CD14-positive monocyte (primary cell): ENCODE results near the gene SUCLG2. TPM values are rescaled to one million over a fixed set of nuclear protein-coding genes. Genes with fewer than 3 reads are reported as not detected.

ENCODE experiments used
- DNase-seq, 3 donors: peaks; one replicate each; pipeline ENCODE4 v3.0.0-alpha.2; 2011 to 2022
- H2AFZ ChIP-seq: 2 replicates; pipeline ENCODE4 v1.6.0; 2012; ENCODE audit warnings: mild to moderate bottlenecking, low read depth, low read length, inconsistent platforms; ENCODE audit not compliant: insufficient read depth, poor library complexity, severe bottlenecking
- H3K27ac ChIP-seq, 2 donors: 1 replicate in 1 of 2; 2 replicates in 1 of 2; pipeline ENCODE4 v1.5.1; 2012 to 2013; ENCODE audit warnings: low read length in 2 of 2, control low read depth in 1 of 2, inconsistent platforms in 1 of 2, low read depth in 1 of 2, mild to moderate bottlenecking in 1 of 2
- H3K27me3 ChIP-seq, 2 donors: one replicate each; pipeline versions ENCODE4 v1.6.0 to v1.6.1; 2011 to 2013; ENCODE audit warnings: low read length in 2 of 2; ENCODE audit not compliant: control insufficient read depth in 2 of 2, insufficient read depth in 2 of 2
- H3K36me3 ChIP-seq, 2 donors: replicated peaks in 1 of 2; 1 replicate in 1 of 2; 2 replicates in 1 of 2; pipeline versions ENCODE4 v1.5.1 to v1.6.1; 2012 to 2013; ENCODE audit warnings: low read length in 2 of 2, control low read depth in 1 of 2, inconsistent platforms in 1 of 2, mild to moderate bottlenecking in 1 of 2; ENCODE audit not compliant: insufficient read depth in 2 of 2, control insufficient read depth in 1 of 2
- H3K4me1 ChIP-seq, 2 donors: 1 replicate in 1 of 2; 2 replicates in 1 of 2; pipeline versions ENCODE4 v1.5.1 to v1.6.1; 2012 to 2013; ENCODE audit warnings: low read length in 2 of 2, control low read depth in 1 of 2, inconsistent platforms in 1 of 2, mild to moderate bottlenecking in 1 of 2, moderate library complexity in 1 of 2; ENCODE audit not compliant: insufficient read depth in 2 of 2, control insufficient read depth in 1 of 2
- H3K4me2 ChIP-seq: replicated peaks from 2 replicates; pipeline ENCODE3; 2012; ENCODE audit warnings: low read length, moderate library complexity, mild to moderate bottlenecking; ENCODE audit not compliant: poor library complexity, severe bottlenecking; ENCODE audit errors: extremely low read depth
- H3K4me3 ChIP-seq, 3 experiments: fragments of 200-600 bp in 1 of 3; sonication (generic) in 1 of 3; replicated peaks in 1 of 3; 1 replicate in 2 of 3; 2 replicates in 1 of 3; pipeline ENCODE4 v1.5.1; 2011 to 2013; ENCODE audit warnings: low read length in 3 of 3, mild to moderate bottlenecking in 3 of 3, control low read depth in 2 of 3, low read depth in 2 of 3, inconsistent platforms in 1 of 3, moderate library complexity in 1 of 3
- H3K79me2 ChIP-seq: 2 replicates; pipeline ENCODE4 v1.6.0; 2012; ENCODE audit warnings: mild to moderate bottlenecking, control low read depth, inconsistent platforms, low read length, moderate library complexity; ENCODE audit not compliant: insufficient read depth
- H3K9ac ChIP-seq: 2 replicates; pipeline ENCODE4 v1.6.0; 2017; ENCODE audit warnings: low read length, mild to moderate bottlenecking; ENCODE audit not compliant: insufficient read depth, poor library complexity, severe bottlenecking
- H3K9me3 ChIP-seq, 2 donors: replicated peaks in 1 of 2; 1 replicate in 1 of 2; 2 replicates in 1 of 2; pipeline versions ENCODE4 v1.5.1 to v1.6.1; 2012 to 2013; ENCODE audit warnings: low read length in 2 of 2, control low read depth in 1 of 2; ENCODE audit not compliant: control insufficient read depth in 1 of 2, insufficient read depth in 1 of 2
- H4K20me1 ChIP-seq: 2 replicates; pipeline ENCODE4 v1.6.0; 2012; ENCODE audit warnings: mild to moderate bottlenecking, low read length, control low read depth, moderate library complexity; ENCODE audit not compliant: insufficient read depth
- H3K27ac Mint-ChIP-seq, 7 donors: one replicate each; pipeline ENCODE4 v1.8.0; 2020; ENCODE audit warnings: mild to moderate bottlenecking in 7 of 7, mixed read lengths in 7 of 7, moderate library complexity in 6 of 7, inconsistent platforms in 2 of 7
- H3K27me3 Mint-ChIP-seq, 3 donors: one replicate each; pipeline ENCODE4 v1.8.0; 2021 to 2022; ENCODE audit warnings: low read depth in 3 of 3, mild to moderate bottlenecking in 3 of 3, mixed read lengths in 3 of 3, moderate library complexity in 3 of 3, inconsistent platforms in 1 of 3
- H3K36me3 Mint-ChIP-seq, 2 donors: one replicate each; pipeline ENCODE4 v1.8.0; 2020; ENCODE audit warnings: mixed read lengths in 2 of 2, inconsistent platforms in 1 of 2, mild to moderate bottlenecking in 1 of 2
- H3K4me1 Mint-ChIP-seq: one replicate; pipeline ENCODE4 v1.8.0; 2020; ENCODE audit warnings: mild to moderate bottlenecking, mixed read lengths
- H3K4me3 Mint-ChIP-seq, 2 donors: one replicate each; pipeline ENCODE4 v1.8.0; 2020; ENCODE audit warnings: mild to moderate bottlenecking in 2 of 2, mixed read lengths in 2 of 2, moderate library complexity in 1 of 2
- H3K9me3 Mint-ChIP-seq, 7 donors: one replicate each; pipeline ENCODE4 v1.8.0; 2020 to 2022; ENCODE audit warnings: mixed read lengths in 7 of 7, mild to moderate bottlenecking in 6 of 7, moderate library complexity in 6 of 7, inconsistent platforms in 2 of 7
- CTCF ChIP-seq: fragments of 200-600 bp; IDR thresholded peaks from one replicate; pipeline ENCODE4 v1.8.0; 2022; ENCODE audit warnings: antibody characterized with exemption, mild to moderate bottlenecking
- WGBS: methylation state at CpG from one replicate; pipeline ENCODE4 v1.1.5; 2013; ENCODE audit warnings: missing lambda C conversion rate; ENCODE audit not compliant: insufficient coverage; 5-methylcytosine and 5-hydroxymethylcytosine counted together
- intact Hi-C, 2 donors: fragments of 100-400 bp; cut with micrococcal nuclease; formaldehyde crosslinking; loops; one replicate each; pipeline versions ENCODE4 v1.15.0 to v1.15.1; 2023
- polyA plus RNA-seq, 3 donors: library from polyadenylated mRNA; depleted of rRNA in 1 of 3; unstranded in 2 of 3; stranded (reverse) in 1 of 3; fragments of 300-500 nt in 2 of 3; fragments of >200 nt in 1 of 3; fragmentation: Illumina TruSeq in 2 of 3; gene quantifications; 1 replicate in 2 of 3; 2 replicates in 1 of 3; pipeline ENCODE4 v1.2.3, GENCODE V29; 2012 to 2021

Gene SUCLG2
- polyA plus RNA-seq, 3 donors, result 10.8 to 37.5 (median 32.9) TPM

- H3K9ac ChIP-seq, result no peak overlapping the region
- H3K4me1 ChIP-seq, result no peaks in the 10 kb centered on the region
- Mint-ChIP-seq H3K27ac (no peak overlapping the region), H3K9me3 (no peaks in the 10 kb centered on the region), H3K4me3 (no peak overlapping the region), H3K36me3 (peaks cover 30 to 36% of the 10 kb centered on the region in 2 donors), H3K27me3 (peaks cover 0 to 1% (median 0%) of the 10 kb centered on the region in 3 donors), H3K4me1 (no peaks in the 10 kb centered on the region)
- WGBS, result no CpG with 5 or more reads among the region's 4 CpGs
- no peak overlapping the region for H3K4me3 ChIP-seq
- intact Hi-C loops, result no loop called here
- DNase-seq, result no peak
- no peak overlapping the region for H2AFZ ChIP-seq
- H3K79me2 ChIP-seq, result no peaks in the 10 kb centered on the region
- H3K4me2 ChIP-seq, result no peak overlapping the region
- no peak for TF ChIP-seq CTCF
- H3K9me3 ChIP-seq, result no peaks in the 10 kb centered on the region
- peaks cover 3 to 30% of the 10 kb centered on the region in 2 donors for H3K36me3 ChIP-seq
- peaks cover 76% of the 10 kb centered on the region for H4K20me1 ChIP-seq
- H3K27me3 ChIP-seq, result no peaks in the 10 kb centered on the region
- no peak overlapping the region for H3K27ac ChIP-seq
Observed at GRCh38 chr3:67637255-67637900, 17.0 kb downstream of the SUCLG2 start.

- Histone ChIP-seq H2AFZ (no peak overlapping the region), H3K4me1 (no peaks in the 10 kb centered on the region), H4K20me1 (peaks cover 70% of the 10 kb centered on the region), H3K79me2 (no peaks in the 10 kb centered on the region), H3K36me3 (peaks cover 3 to 25% of the 10 kb centered on the region in 2 donors), H3K4me2 (no peak overlapping the region), H3K27me3 (no peaks in the 10 kb centered on the region), H3K27ac (no peak overlapping the region), H3K9ac (no peak overlapping the region), H3K4me3 (no peak overlapping the region), H3K9me3 (no peaks in the 10 kb centered on the region)
- TF ChIP-seq CTCF, result no peak
- Mint-ChIP-seq H3K27me3 (peaks cover 0 to 1% (median 0%) of the 10 kb centered on the region in 3 donors), H3K27ac (no peak overlapping the region), H3K36me3 (peaks cover 28 to 31% of the 10 kb centered on the region in 2 donors), H3K4me1 (no peaks in the 10 kb centered on the region), H3K4me3 (no peak overlapping the region), H3K9me3 (no peaks in the 10 kb centered on the region)
- intact Hi-C loops, result no loop called here
- DNase-seq, result no peak
- no CpG with 5 or more reads among the region's 2 CpGs for WGBS
Observed at GRCh38 chr3:67635806-67636205, 18.6 kb downstream of the SUCLG2 start.
